GM19351 (cell line): Measurements from ENCODE around the gene TNFAIP3.

ENCODE experiments used
- ATAC-seq: cut with Tn5 transposase; IDR thresholded peaks from one replicate; pipeline ENCODE4 v1.9.1; 2021; ENCODE audit warnings: mild to moderate bottlenecking, moderate library complexity; ENCODE audit not compliant: unreplicated experiment

The TNFAIP3 gene

GRCh38 chr6:137919502-137919823, 52.4 kb downstream of the TNFAIP3 start:
- ATAC-seq, result no peak

GRCh38 chr6:137919837-137920730, 53.0 kb downstream of the TNFAIP3 start:
- peak; percentile 66 for ATAC-seq

- ATAC-seq, result peak; percentile 60
These were observed 54.8 kb downstream of the TNFAIP3 start for GRCh38 chr6:137921823-137922222.

- ATAC-seq, result no peak
These were observed 57.0 kb downstream of the TNFAIP3 start for GRCh38 chr6:137923866-137924653.

- no peak for ATAC-seq
These were observed 58.2 kb downstream of the TNFAIP3 start for GRCh38 chr6:137925141-137925698.

GRCh38 chr6:137926207-137926731, 59.2 kb downstream of the TNFAIP3 start:
- no peak for ATAC-seq

- no peak for ATAC-seq
These were observed 59.9 kb downstream of the TNFAIP3 start for GRCh38 chr6:137926985-137927384.

GRCh38 chr6:137927777-137928218, 60.7 kb downstream of the TNFAIP3 start:
- peak; percentile 84 for ATAC-seq

- no peak for ATAC-seq
These were observed 61.2 kb downstream of the TNFAIP3 start for GRCh38 chr6:137928286-137928685.

- no peak for ATAC-seq
These were observed 64.9 kb downstream of the TNFAIP3 start for GRCh38 chr6:137931849-137932465.
